HepG2 (cell line): ENCODE data around the gene BET1. TPM values are rescaled to one million over a fixed set of nuclear protein-coding genes. Genes with fewer than 3 reads are reported as not detected.

ENCODE experiments used
- CREB1 ChIP-seq, 2 experiments: fragments of 450-650 bp in 1 of 2; IDR thresholded peaks; 2 replicates each; pipeline ENCODE4 v1.6.1; 2016 to 2017; ENCODE audit warnings: control low read depth in 1 of 2, mild to moderate bottlenecking in 1 of 2, missing compliant biosample characterization in 1 of 2, missing genetic modification characterization in 1 of 2
- DMAP1 ChIP-seq: IDR thresholded peaks from 2 replicates; pipeline ENCODE4 v1.6.1; 2016
- ESRRA ChIP-seq: sonication (generic); formaldehyde crosslinking; IDR thresholded peaks from 2 replicates; pipeline ENCODE4 v1.5.1; 2020; ENCODE audit warnings: mild to moderate bottlenecking, low read depth, missing genetic modification reagents
- HDAC2 ChIP-seq: sonication (generic); formaldehyde crosslinking; IDR thresholded peaks from 2 replicates; pipeline ENCODE4 v1.4.0; 2020; ENCODE audit warnings: missing genetic modification reagents
- IRF2 ChIP-seq: IDR thresholded peaks from 2 replicates; pipeline ENCODE4 v1.6.1; 2018; ENCODE audit warnings: missing genetic modification reagents, missing compliant biosample characterization
- KLF6 ChIP-seq: IDR thresholded peaks from 2 replicates; pipeline ENCODE4 v1.8.0; 2016; ENCODE audit warnings: missing biosample characterization, missing genetic modification reagents
- KMT2B ChIP-seq: IDR thresholded peaks from 2 replicates; pipeline ENCODE4 v1.6.1; 2016; ENCODE audit warnings: missing genetic modification reagents, missing compliant biosample characterization
- MAF1 ChIP-seq: sonication (generic); formaldehyde crosslinking; IDR thresholded peaks from 2 replicates; pipeline ENCODE4 v1.5.0; 2020; ENCODE audit warnings: missing genetic modification reagents, borderline replicate concordance
- MED1 ChIP-seq: sonication (generic); formaldehyde crosslinking; IDR thresholded peaks from 2 replicates; pipeline ENCODE4 v1.4.0; 2020; ENCODE audit warnings: missing genetic modification reagents
- NCOA5 ChIP-seq: sonication (generic); formaldehyde crosslinking; IDR thresholded peaks from 2 replicates; pipeline ENCODE4 v1.4.0; 2020; ENCODE audit warnings: missing genetic modification reagents
- PCBP1 ChIP-seq: fragments of 200-400 bp; formaldehyde crosslinking; IDR thresholded peaks from 2 replicates; pipeline ENCODE4 v1.6.1; 2017; ENCODE audit warnings: mild to moderate bottlenecking, low read depth, low read length, borderline replicate concordance
- PHF20 ChIP-seq: sonication (generic); formaldehyde crosslinking; IDR thresholded peaks from 2 replicates; pipeline ENCODE4 v1.5.0; 2020; ENCODE audit warnings: mild to moderate bottlenecking, missing genetic modification reagents
- POGZ ChIP-seq: sonication (generic); formaldehyde crosslinking; IDR thresholded peaks from 2 replicates; pipeline ENCODE4 v1.4.0; 2020; ENCODE audit warnings: mild to moderate bottlenecking, missing genetic modification reagents
- RNF2 ChIP-seq: fragments of 450-650 bp; conservative IDR thresholded peaks from 2 replicates; pipeline ENCODE4 v1.6.1; 2016; ENCODE audit warnings: low read depth
- SAFB2 ChIP-seq: sonication (generic); formaldehyde crosslinking; IDR thresholded peaks from 2 replicates; pipeline ENCODE4 v1.5.1; 2020; ENCODE audit warnings: missing genetic modification reagents, low read depth, mild to moderate bottlenecking, borderline replicate concordance
- SNAPC2 ChIP-seq: sonication (generic); formaldehyde crosslinking; IDR thresholded peaks from 2 replicates; pipeline ENCODE4 v1.8.1; 2022; ENCODE audit warnings: mild to moderate bottlenecking, missing genetic modification reagents
- SOX6 ChIP-seq, 2 experiments: fragments of 450-650 bp in 1 of 2; sonication (generic) in 1 of 2; formaldehyde crosslinking in 1 of 2; IDR thresholded peaks; 2 replicates each; pipeline versions ENCODE4 v1.4.0 to v1.6.1; 2017 to 2020; ENCODE audit warnings: antibody characterized with exemption in 1 of 2, mild to moderate bottlenecking in 1 of 2, missing genetic modification reagents in 1 of 2
- TCF12 ChIP-seq, 2 experiments: fragments of 450-650 bp in 1 of 2; sonication (generic) in 1 of 2; formaldehyde crosslinking in 1 of 2; IDR thresholded peaks; 2 replicates each; pipeline versions ENCODE4 v1.6.1 to v1.8.0; 2017 to 2022; ENCODE audit warnings: antibody characterized with exemption in 1 of 2, mild to moderate bottlenecking in 1 of 2, missing genetic modification reagents in 1 of 2, moderate library complexity in 1 of 2
- TMF1 ChIP-seq: sonication (generic); formaldehyde crosslinking; IDR thresholded peaks from 2 replicates; pipeline ENCODE4 v1.8.1; 2022; ENCODE audit warnings: low read depth, missing genetic modification reagents
- WIZ ChIP-seq: sonication (generic); formaldehyde crosslinking; IDR thresholded peaks from 2 replicates; pipeline ENCODE4 v1.5.1; 2020; ENCODE audit warnings: mild to moderate bottlenecking, missing genetic modification reagents
- YEATS2 ChIP-seq: sonication (generic); formaldehyde crosslinking; IDR thresholded peaks from 2 replicates; pipeline ENCODE4 v1.4.0; 2020; ENCODE audit warnings: missing genetic modification reagents, borderline replicate concordance
- ZBTB4 ChIP-seq: sonication (generic); formaldehyde crosslinking; IDR thresholded peaks from 2 replicates; pipeline ENCODE4 v1.4.0; 2020; ENCODE audit warnings: missing genetic modification reagents, mild to moderate bottlenecking, borderline replicate concordance
- ZKSCAN8 ChIP-seq: IDR thresholded peaks from 2 replicates; pipeline ENCODE4 v1.6.1; 2016; ENCODE audit warnings: borderline replicate concordance, missing genetic modification reagents, missing compliant biosample characterization
- ZNF205 ChIP-seq: IDR thresholded peaks from 2 replicates; pipeline ENCODE4 v1.6.1; 2018; ENCODE audit warnings: missing biosample characterization, missing genetic modification reagents
- ZNF362 ChIP-seq: sonication (generic); formaldehyde crosslinking; IDR thresholded peaks from 2 replicates; pipeline ENCODE4 v1.4.0; 2020; ENCODE audit warnings: missing genetic modification reagents, mild to moderate bottlenecking, borderline replicate concordance
- ZNF614 ChIP-seq: IDR thresholded peaks from 2 replicates; pipeline ENCODE4 v1.6.1; 2018; ENCODE audit warnings: missing biosample characterization, missing genetic modification reagents, inconsistent platforms, borderline replicate concordance
- polyA plus RNA-seq, 8 experiments: library from polyadenylated mRNA; depleted of rRNA in 3 of 8; stranded (reverse) in 7 of 8; unstranded in 1 of 8; fragments of >200 nt; fragmentation: Illumina TruSeq in 4 of 8; extraction: Trizol in 4 of 8; gene quantifications; 2 replicates each; pipeline versions ENCODE4 v1.2.1 to v1.2.3, GENCODE V29; 2011 to 2016; ENCODE audit warnings: low read depth in 4 of 8, missing spikeins in 1 of 8, mixed read lengths in 1 of 8; ENCODE audit not compliant: insufficient read depth in 1 of 8
- total RNA-seq, 5 experiments: library from RNA; depleted of rRNA; stranded (reverse); fragments of >200 nt; fragmentation: Illumina TruSeq; extraction: Trizol; gene quantifications; 2 replicates each; pipeline ENCODE4 v1.2.3, GENCODE V29; 2016; ENCODE audit warnings: low read depth in 1 of 5

BET1 gene
- total and polyA plus RNA-seq, 2 of the 13 experiments (the other 11 are each of a cell fraction or from before 2014, with no cell fraction given), result 23.8 to 33.7 TPM

GRCh38 chr7:94004024-94004951 is at the start of gene BET1 (continued):
- TF ChIP-seq MAF1 (CRISPR knock-in tag), result 0 out of 2 replicates have a peak, but pooled peaks have one; percentile 44
- TF ChIP-seq TCF12 (IDR thresholded peaks at IDR 0.05), result no peak
- TF ChIP-seq TCF12 (CRISPR knock-in tag; IDR thresholded peaks at IDR 0.05), result no peak
- TF ChIP-seq ZNF362, result peak; percentile 35; the same call in 1 of the 2 replicates
- peak; percentile 97 for TF ChIP-seq IRF2 (CRISPR knock-in tag)
- TF ChIP-seq PHF20 (CRISPR knock-in tag), result peak; percentile 91
- TF ChIP-seq ZBTB4 (CRISPR knock-in tag), result peak; percentile 62; the same call in 1 of the 2 replicates
- TF ChIP-seq CREB1 (IDR thresholded peaks at IDR 0.05), result peak; percentile 96
- peak; percentile 99 for TF ChIP-seq CREB1 (CRISPR knock-in tag; IDR thresholded peaks at IDR 0.05)
- TF ChIP-seq RNF2, result no peak; the same call in 1 of the 2 replicates
- no peak for TF ChIP-seq ESRRA
- no peak for TF ChIP-seq NCOA5 (CRISPR knock-in tag)
- TF ChIP-seq TMF1 (CRISPR knock-in tag), result no peak
- TF ChIP-seq KLF6 (CRISPR knock-in tag), result peak; percentile 71
- TF ChIP-seq PCBP1, result 0 out of 2 replicates have a peak, but pooled peaks have one; percentile 24
- TF ChIP-seq SAFB2 (CRISPR knock-in tag), result no peak
- TF ChIP-seq HDAC2 (CRISPR knock-in tag), result peak; percentile 70
- peak; percentile 81 for TF ChIP-seq DMAP1 (CRISPR knock-in tag)
- no peak for TF ChIP-seq SNAPC2 (CRISPR knock-in tag)
- no peak for TF ChIP-seq ZKSCAN8
- no peak for TF ChIP-seq WIZ
- no peak; the same call in none of the 2 replicates for TF ChIP-seq ZNF205 (CRISPR knock-in tag)
- TF ChIP-seq ZNF614, result 0 out of 2 replicates have a peak, but pooled peaks have one; percentile 21
- peak; percentile 92 for TF ChIP-seq POGZ (CRISPR knock-in tag)
- peak; percentile 82 for TF ChIP-seq YEATS2 (CRISPR knock-in tag)
- peak; percentile 28; the same call in 1 of the 2 replicates for TF ChIP-seq MED1 (CRISPR knock-in tag)
- TF ChIP-seq KMT2B (CRISPR knock-in tag), result peak; percentile 97
- TF ChIP-seq SOX6 (IDR thresholded peaks at IDR 0.05), result no peak
- TF ChIP-seq SOX6 (CRISPR knock-in tag; IDR thresholded peaks at IDR 0.05), result peak; percentile 26
